ENCODE results near the gene DOK6. TPM values are rescaled to one million over a fixed set of nuclear protein-coding genes. Genes with fewer than 3 reads are reported as not detected.

Gene DOK6
- total and polyA plus RNA-seq, 2 experiments from 2014 or later, result 0.29 to 0.42 TPM

- no peak for TF ChIP-seq REST (IDR thresholded peaks at IDR 0.05; ENCODE audit: unreplicated experiment)
- no peak for TF ChIP-seq ZNF331 (CRISPR knock-in tag; IDR thresholded peaks at IDR 0.05; ENCODE audit: low read depth)
These were observed 187.6 kb downstream of the DOK6 start (continued) for GRCh38 chr18:69588301-69588700.

GRCh38 chr18:69590150-69590549, 189.5 kb downstream of the DOK6 start:
- Mint-ChIP-seq H3K36me3 (ENCODE audit: low read depth) (no peaks in the 10 kb centered on the region), H3K27me3 (ENCODE audit: insufficient read depth, low read depth, poor library complexity) (no peaks in the 10 kb centered on the region), H3K4me1 (no peaks in the 10 kb centered on the region), H3K27ac (no peak overlapping the region), H3K4me3 (no peak overlapping the region), H3K9me3 (no peaks in the 10 kb centered on the region)
- Histone ChIP-seq H3K27me3 (ENCODE audit: insufficient read depth) (no peaks in the 10 kb centered on the region), H3K4me1 (ENCODE audit: insufficient read depth) (no peaks in the 10 kb centered on the region), H3K4me3 (no peak overlapping the region), H3K4me2 (no peak overlapping the region), H4K20me1 (replicated peaks; ENCODE audit: insufficient read depth) (no peaks in the 10 kb centered on the region), H3K9me2 (ENCODE audit: insufficient read depth) (no peaks in the 10 kb centered on the region), H3K79me2 (replicated peaks; ENCODE audit: insufficient read depth) (no peaks in the 10 kb centered on the region), H3K36me3 (ENCODE audit: insufficient read depth) (no peaks in the 10 kb centered on the region), H3K27ac (ENCODE audit: low read depth) (no peak overlapping the region), H2AFZ (no peak overlapping the region), H3F3A (replicated peaks; ENCODE audit: low read depth) (no peaks in the 10 kb centered on the region)
- ATAC-seq, result no peak
- no peak for DNase-seq (ENCODE audit: low spot score)
- TF ChIP-seq STAT1 (IDR thresholded peaks at IDR 0.05; ENCODE audit: unreplicated experiment) (no peak), POLR2AphosphoS5 (IDR thresholded peaks at IDR 0.05; ENCODE audit: low read depth) (no peak), JUNB (IDR thresholded peaks at IDR 0.05; ENCODE audit: unreplicated experiment) (no peak), REST (IDR thresholded peaks at IDR 0.05; ENCODE audit: unreplicated experiment) (no peak), ZNF114 (CRISPR knock-in tag; IDR thresholded peaks at IDR 0.05) (no peak), EZH2 (IDR thresholded peaks at IDR 0.05; ENCODE audit: low read depth, unreplicated experiment) (no peak), ETS1 (IDR thresholded peaks at IDR 0.05) (no peak), ZNF462 (CRISPR knock-in tag; IDR thresholded peaks at IDR 0.05) (no peak)
